Heart left ventricle (tissue), 16 donors: ENCODE results near the gene OR51E1. TPM values are rescaled to one million over a fixed set of nuclear protein-coding genes. Genes with fewer than 3 reads are reported as not detected.

Experiments used
- ATAC-seq, 4 donors: fragments of 200-7000 bp; cut with Tn5 transposase; one replicate each; pipeline ENCODE4 v1.9.1; 2020 to 2022; ENCODE audit warnings: moderate library complexity in 4 of 4, mild to moderate bottlenecking in 3 of 4, moderate number of reproducible peaks in 1 of 4
- DNase-seq, 5 donors: peaks; one replicate each; pipeline ENCODE4 v3.0.0-alpha.2; 2020
- H3K27ac ChIP-seq, 12 donors: fragments of 200-600 bp; sonication (generic) in 4 of 12; one replicate each; pipeline versions ENCODE4 v1.5.0 to v1.8.0; 2016 to 2022; ENCODE audit warnings: mild to moderate bottlenecking in 2 of 12
- H3K27me3 ChIP-seq, 9 donors: fragments of 200-600 bp; sonication (generic) in 2 of 9; one replicate each; pipeline versions ENCODE4 v1.5.1 to v1.8.0; 2016 to 2022; ENCODE audit warnings: mild to moderate bottlenecking in 3 of 9
- H3K36me3 ChIP-seq, 9 donors: fragments of 200-600 bp; sonication (generic) in 2 of 9; one replicate each; pipeline versions ENCODE4 v1.5.0 to v1.8.0; 2018 to 2022; ENCODE audit warnings: mild to moderate bottlenecking in 2 of 9
- H3K4me1 ChIP-seq, 12 donors: fragments of 200-600 bp; sonication (generic) in 4 of 12; one replicate each; pipeline versions ENCODE4 v1.5.0 to v1.8.0; 2016 to 2022; ENCODE audit warnings: mild to moderate bottlenecking in 3 of 12
- H3K4me3 ChIP-seq, 12 donors: fragments of 200-600 bp; sonication (generic) in 4 of 12; one replicate each; pipeline versions ENCODE4 v1.5.0 to v1.8.0; 2017 to 2022; ENCODE audit warnings: mild to moderate bottlenecking in 9 of 12, moderate library complexity in 4 of 12
- H3K9me3 ChIP-seq, 12 donors: fragments of 200-600 bp; sonication (generic) in 4 of 12; one replicate each; pipeline versions ENCODE4 v1.5.0 to v1.8.0; 2016 to 2022; ENCODE audit warnings: mild to moderate bottlenecking in 1 of 12
- CTCF ChIP-seq, 12 donors: fragments of 200-600 bp; sonication (generic) in 4 of 12; IDR thresholded peaks; one replicate each; pipeline versions ENCODE4 v1.5.0 to v1.8.0; 2018 to 2022; ENCODE audit warnings: antibody characterized with exemption in 12 of 12, mild to moderate bottlenecking in 5 of 12
- POLR2A ChIP-seq, 2 donors: fragments of 450-650 bp; IDR thresholded peaks; one replicate each; pipeline ENCODE4 v1.6.1; 2017; ENCODE audit warnings: antibody characterized with exemption in 2 of 2, mild to moderate bottlenecking in 2 of 2, moderate library complexity in 2 of 2
- WGBS, 4 donors: extraction: QIAGEN DNeasy Blood & Tissue Kit in 2 of 4; methylation state at CpG; one replicate each; pipeline versions ENCODE4 v1.1.5 to v1.1.7; 2013 to 2018; 5-methylcytosine and 5-hydroxymethylcytosine counted together
- intact Hi-C, 10 donors: fragments of 100-400 bp; cut with DNase I; formaldehyde crosslinking; loops; one replicate each; pipeline versions ENCODE4 v1.11.1 to v1.14.2; 2022
- polyA plus RNA-seq, 2 donors: library from polyadenylated mRNA; stranded (reverse); fragments of 200-250 nt; gene quantifications; one replicate each; pipeline ENCODE4 v1.2.3, GENCODE V29; 2013
- total RNA-seq, 9 donors: library from RNA; depleted of rRNA in 2 of 9; stranded (reverse); fragments of >200 nt in 2 of 9; fragmentation: NEBNext Ultra II Directional in 3 of 9; extraction: Animal tissue kit (Norgen Biotek cat#: 25700) in 3 of 9; gene quantifications; one replicate each; pipeline versions ENCODE4 v1.1.0 to v1.2.4, GENCODE V29; 2016 to 2023
- donor health status: ischemic (EF 13 %, LVEDD 7.1; RV severe dilation, severe dysfunction).
- donor health status: healthy with polysubstance abuse.
- donor health status: DM: no; HTN: yes; CAD: no.
- donor health status: DM: no; HTN: no; CAD: no.
- donor health status: ischemic (EF 25% LVEDD 6.9; RV normal size, moderate dysfunction).
- donor health status: ischemic (EF 25% LVEDD 5.7; RV mildly dilated, moderate dysfunction).
- donor health status: healthy.
- donor health status: DM: yes; HTN: yes; CAD: no.
- donor health status: ischemic (EF 35%, LVEDD 5.7; RV mildly dilated, moderate dysfunction).
- donor health status: nonischemic (EF 11% LVEDD 7.7; RV severe dilation, severe dysfunction).
- donor health status: DM: yes; HTN: yes; CAD: no.
- donor health status: PGD.
- donor health status: ischemic (EF 29% LVEDD 5.4; RV normal size, mild dysfunction).
- donor health status: nonischemic (EF 23%, LVEDD 6.1; RV moderate dilation, normal function).

The OR51E1 gene
- total and polyA plus RNA-seq, 11 donors, result 0.69 to 4.3 (median 2.1) TPM

GRCh38 chr11:4662876-4663275 lies 19.1 kb downstream of the OR51E1 start:
- Histone ChIP-seq H3K9me3 (no peaks in the 10 kb centered on the region), H3K4me1 (peaks cover 0 to 4% (median 0%) of the 10 kb centered on the region in 12 donors), H3K36me3 (no peaks in the 10 kb centered on the region), H3K27me3 (no peaks in the 10 kb centered on the region), H3K27ac (no peak overlapping the region), H3K4me3 (no peak overlapping the region)
- DNase-seq (no peak), ATAC-seq (no peak)
- TF ChIP-seq POLR2A (IDR thresholded peaks at IDR 0.05) (no peak), CTCF (IDR thresholded peaks at IDR 0.05) (no peak)
- WGBS, 4 donors, result 91 to 98% (median 96%) methylated on average over 6 of the region's 6 CpGs
- intact Hi-C loops, result no loop called here

GRCh38 chr11:4664183-4664582 lies 20.4 kb downstream of the OR51E1 start:
- Histone ChIP-seq H3K9me3 (no peaks in the 10 kb centered on the region), H3K4me1 (no peaks in the 10 kb centered on the region), H3K4me3 (no peak overlapping the region), H3K36me3 (no peaks in the 10 kb centered on the region), H3K27ac (no peak overlapping the region), H3K27me3 (no peaks in the 10 kb centered on the region)
- TF ChIP-seq CTCF (IDR thresholded peaks at IDR 0.05) (no peak), POLR2A (IDR thresholded peaks at IDR 0.05) (no peak)
- intact Hi-C loops, result no loop called here
- no peak for DNase-seq
- no peak for ATAC-seq
- WGBS, 4 donors, result 83 to 90% (median 87%) methylated on average over 3 of the region's 3 CpGs

DNA sequence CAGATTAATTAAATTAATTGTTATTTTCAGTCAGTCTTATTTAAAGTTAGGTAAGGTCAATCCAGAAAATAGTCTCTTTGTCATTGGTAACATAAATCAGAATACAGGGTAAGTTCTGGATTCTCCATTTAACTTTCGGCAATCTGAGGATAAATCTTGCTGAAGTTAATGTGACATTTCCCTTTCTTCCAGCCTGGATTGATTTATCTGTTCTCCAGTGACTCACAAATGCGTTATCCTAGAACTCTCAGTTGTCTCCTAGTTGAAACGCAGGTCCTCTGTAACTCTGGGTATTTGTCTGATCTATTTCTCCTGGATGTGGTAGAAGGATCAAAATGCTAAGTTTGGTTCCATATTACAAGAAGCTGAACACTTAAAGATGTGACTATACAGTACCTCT lies 21.0 kb downstream of the OR51E1 start:
- Histone ChIP-seq H3K9me3 (no peaks in the 10 kb centered on the region), H3K36me3 (no peaks in the 10 kb centered on the region), H3K27me3 (no peaks in the 10 kb centered on the region), H3K4me3 (no peak overlapping the region), H3K27ac (no peak overlapping the region), H3K4me1 (no peaks in the 10 kb centered on the region)
- WGBS, 4 donors, result 82 to 95% (median 93%) methylated on average over 3 of the region's 3 CpGs
- ATAC-seq (no peak), DNase-seq (no peak)
- no peak for TF ChIP-seq CTCF (IDR thresholded peaks at IDR 0.05)
- intact Hi-C loops, result no loop called here

DNA sequence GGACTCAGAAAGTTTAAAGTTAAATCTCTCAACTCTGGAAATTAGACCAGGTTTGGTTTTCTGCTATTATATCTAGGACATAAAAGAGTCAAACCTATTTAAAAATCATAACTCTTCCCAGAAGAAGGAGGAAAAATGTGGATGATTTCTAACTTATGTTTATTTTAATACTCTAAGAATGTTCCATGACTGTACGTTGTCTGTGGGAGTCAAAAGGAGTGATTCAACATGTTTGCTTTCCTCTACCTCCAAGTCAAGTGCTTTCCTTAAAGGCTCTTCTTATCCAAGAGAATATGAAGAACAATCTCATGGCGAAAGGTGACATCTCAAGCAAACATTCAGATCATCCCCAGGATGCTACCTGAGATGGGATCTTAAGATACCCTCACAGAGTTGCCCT lies 21.6 kb downstream of the OR51E1 start:
- ATAC-seq (no peak), DNase-seq (no peak)
- Histone ChIP-seq H3K36me3 (no peaks in the 10 kb centered on the region), H3K27ac (no peak overlapping the region), H3K27me3 (no peaks in the 10 kb centered on the region), H3K4me3 (no peak overlapping the region), H3K9me3 (no peaks in the 10 kb centered on the region), H3K4me1 (no peaks in the 10 kb centered on the region)
- 80 to 93% (median 87%) methylated on average over 2 of the region's 2 CpGs for WGBS, 4 donors
- intact Hi-C loops, result no loop called here
- no peak for TF ChIP-seq POLR2A (IDR thresholded peaks at IDR 0.05)
- TF ChIP-seq CTCF (IDR thresholded peaks at IDR 0.05), result no peak
